K562 (cell line): ENCODE results near the gene UPF2. TPM values are rescaled to one million over a fixed set of nuclear protein-coding genes. Genes with fewer than 3 reads are reported as not detected.

ENCODE experiments used
- ATAC-seq: fragments of 200-7000 bp; cut with Tn5 transposase; 3 replicates; pipeline ENCODE4 v1.9.1; 2020; ENCODE audit warnings: moderate library complexity
- BruUV-seq: library from RNA; stranded (reverse); fragments of 400-500 nt; replicated peaks from 2 replicates; lab custom pipeline; 2021; lab: Mats Ljungman, UMichigan
- CTCF ChIA-PET: fragments of 300-600 bp; formaldehyde crosslinking; extraction: SDS; loops from one replicate; lab custom pipeline; 2021; ENCODE audit warnings: low intra/inter-chr PET ratio; lab: Yijun Ruan, JAX
- POLR2A ChIA-PET: fragments of 300-600, 350-650 bp; sonication (Branson Sonifier 250); formaldehyde crosslinking; extraction: SDS; loops from one replicate; lab custom pipeline; 2021; ENCODE audit warnings: antibody characterized with exemption, inconsistent platforms; lab: Yijun Ruan, JAX
- DNase-seq, 4 experiments: peaks; one replicate each; pipeline versions ENCODE4 v3.0.0 to v3.0.0-alpha.2; 2011 to 2018; ENCODE audit warnings: low spot score in 3 of 4, mixed read lengths in 3 of 4; ENCODE audit errors: extremely low read depth in 1 of 4
- FAIRE-seq: peaks from 2 replicates; lab custom pipeline; 2011; peaks lifted over from hg19 to GRCh38; lab: Jason Lieb, UNC
- H2AFZ ChIP-seq: 2 replicates; pipeline ENCODE4 v1.6.0; 2011; ENCODE audit warnings: low read depth, low read length, control low read depth, inconsistent platforms
- H3K27ac ChIP-seq: fragments of 200-600 bp; 3 replicates; pipeline ENCODE4 v1.8.0; 2011; ENCODE audit warnings: low read depth, mild to moderate bottlenecking, control low read depth, inconsistent platforms, low read length, moderate library complexity, mixed read lengths; ENCODE audit errors: extremely low read depth
- H3K27me3 ChIP-seq, 2 experiments: fragments of 300-600 bp in 1 of 2; 2 replicates in 1 of 2; 3 replicates in 1 of 2; pipeline versions ENCODE4 v1.6.0 to v1.8.0; 2011; ENCODE audit warnings: inconsistent platforms in 2 of 2, low read length in 2 of 2, mild to moderate bottlenecking in 1 of 2, mixed read lengths in 1 of 2, moderate library complexity in 1 of 2; ENCODE audit not compliant: control insufficient read depth in 2 of 2, insufficient read depth in 2 of 2
- H3K36me3 ChIP-seq: fragments of 300-600 bp; 3 replicates; pipeline ENCODE4 v1.8.0; 2011; ENCODE audit warnings: mild to moderate bottlenecking, low read length, inconsistent platforms; ENCODE audit not compliant: control insufficient read depth, insufficient read depth
- H3K4me1 ChIP-seq, 2 experiments: fragments of 200-600 bp in 1 of 2; replicated peaks in 1 of 2; 2 replicates in 1 of 2; 3 replicates in 1 of 2; pipeline versions ENCODE4 v1.5.1 to v1.8.0; 2011; ENCODE audit warnings: inconsistent platforms in 2 of 2, low read length in 2 of 2, mild to moderate bottlenecking in 1 of 2, mixed read lengths in 1 of 2, moderate library complexity in 1 of 2; ENCODE audit not compliant: control insufficient read depth in 2 of 2, insufficient read depth in 2 of 2
- H3K4me2 ChIP-seq: 2 replicates; pipeline ENCODE4 v1.6.1; 2011; ENCODE audit warnings: low read length, control low read depth, inconsistent platforms, mixed read lengths; ENCODE audit not compliant: insufficient read depth
- H3K4me3 ChIP-seq: fragments of 200-600 bp; sonication (generic), shearing (Covaris generic); 2 replicates; pipeline ENCODE4 v1.5.1; 2016; ENCODE audit warnings: control low read depth, inconsistent platforms
- H3K79me2 ChIP-seq: fragments of 200-600 bp; 3 replicates; pipeline ENCODE4 v1.8.0; 2011; ENCODE audit warnings: low read length, inconsistent platforms; ENCODE audit not compliant: control insufficient read depth, insufficient read depth
- H3K9ac ChIP-seq, 2 experiments: 2 replicates each; pipeline versions ENCODE4 v1.6.0 to v1.6.1; 2011; ENCODE audit warnings: low read depth in 2 of 2, low read length in 2 of 2, control low read depth in 1 of 2, inconsistent platforms in 1 of 2, mild to moderate bottlenecking in 1 of 2, mixed read lengths in 1 of 2; ENCODE audit not compliant: insufficient read depth in 1 of 2
- H3K9me1 ChIP-seq: one replicate; pipeline ENCODE4 v1.6.0; 2011; ENCODE audit warnings: inconsistent platforms, mild to moderate bottlenecking, low read length, moderate library complexity; ENCODE audit not compliant: control insufficient read depth, insufficient read depth
- H3K9me3 ChIP-seq: replicated peaks from 2 replicates; pipeline ENCODE4 v1.5.1; 2011; ENCODE audit warnings: low read depth, low read length, inconsistent platforms; ENCODE audit not compliant: control insufficient read depth, insufficient read depth
- H4K20me1 ChIP-seq: replicated peaks from 2 replicates; pipeline ENCODE4 v1.6.1; 2011; ENCODE audit warnings: low read length, inconsistent platforms, mixed read lengths; ENCODE audit not compliant: control insufficient read depth, insufficient read depth
- NBN ChIP-seq: fragments of 450-650 bp; IDR thresholded peaks from 2 replicates; pipeline ENCODE4 v1.6.1; 2016; ENCODE audit warnings: low read depth, mild to moderate bottlenecking
- SREBF2 ChIP-seq: sonication (generic); formaldehyde crosslinking; IDR thresholded peaks from 2 replicates; pipeline ENCODE4 v1.4.0; 2020; ENCODE audit warnings: mild to moderate bottlenecking, missing genetic modification reagents
- YBX1 ChIP-seq: fragments of 450-650 bp; IDR thresholded peaks from 2 replicates; pipeline ENCODE4 v1.7.1; 2016; ENCODE audit warnings: mild to moderate bottlenecking
- WGBS: fragments of 100-300 bp; shearing (Covaris generic); methylation state at CpG from one replicate; pipeline ENCODE4 v1.1.6; 2016; ENCODE audit warnings: low coverage, mixed read lengths; ENCODE audit not compliant: insufficient coverage; ENCODE audit errors: missing lambda C conversion rate; 5-methylcytosine and 5-hydroxymethylcytosine counted together
- in situ Hi-C: fragments of 300-500 bp; cut with MboI; formaldehyde crosslinking; loops from 4 replicates; pipeline ENCODE4 v1.15.0; 2018; ENCODE audit warnings: inconsistent platforms, mixed read lengths
- intact Hi-C: fragments of 100-400 bp; cut with micrococcal nuclease; formaldehyde crosslinking; loops from 2 replicates; pipeline ENCODE4 v1.14.2; 2022
- polyA plus RNA-seq, 8 experiments: library from polyadenylated mRNA; depleted of rRNA in 4 of 8; stranded (reverse) in 5 of 8; unstranded in 3 of 8; fragments of >200 nt; fragmentation: Nextera tagmentation in 2 of 8; fragmentation: Illumina TruSeq in 1 of 8; extraction: Ambion mirVana in 2 of 8; extraction: Trizol in 1 of 8; gene quantifications; 2 replicates each; pipeline versions ENCODE4 v1.2.1 to v1.2.3, GENCODE V29; 2011 to 2014; ENCODE audit warnings: inconsistent platforms in 1 of 8, missing spikeins in 1 of 8
- total RNA-seq, 7 experiments: library from RNA; depleted of rRNA in 6 of 7; stranded (reverse); fragments of >200 nt in 6 of 7; fragmentation: Illumina TruSeq in 2 of 7; extraction: Trizol in 2 of 7; gene quantifications; 2 replicates each; pipeline versions ENCODE4 v1.2.1 to v1.2.3, GENCODE V29; 2011 to 2021; ENCODE audit warnings: low replicate concordance in 1 of 7
- TF ChIP-seq, protein P1 (sequence below): fragments of 250-450 bp; sonication (Bioruptor Pico); IDR thresholded peaks from 2 replicates; pipeline ENCODE4 v1.8.0; 2022; ENCODE audit warnings: moderate library complexity, mild to moderate bottlenecking, inconsistent platforms
- TF ChIP-seq, protein P2 (sequence below): fragments of 200-400 bp; formaldehyde crosslinking; IDR thresholded peaks from 2 replicates; pipeline ENCODE4 v1.6.1; 2017; ENCODE audit warnings: mild to moderate bottlenecking, low read depth, low read length, moderate library complexity
- TF ChIP-seq, protein P3 (sequence below): fragments of 250-450 bp; sonication (Bioruptor Pico); IDR thresholded peaks from 2 replicates; pipeline ENCODE4 v1.4.0; 2020; ENCODE audit warnings: borderline replicate concordance
- TF ChIP-seq, protein P4 (sequence below): fragments of 250-450 bp; sonication (Bioruptor Pico); IDR thresholded peaks from 2 replicates; pipeline ENCODE4 v1.8.0; 2021; ENCODE audit warnings: moderate library complexity, mild to moderate bottlenecking, inconsistent platforms
- TF ChIP-seq, protein P5 (sequence below): fragments of 150-350 bp; IDR thresholded peaks from 2 replicates; pipeline ENCODE4 v1.6.1; 2014; ENCODE audit warnings: low read depth, mild to moderate bottlenecking, low read length, borderline replicate concordance

UPF2 gene
- total and polyA plus RNA-seq, 9 of the 15 experiments (the other 6 are each of a cell fraction or from before 2014, with no cell fraction given) = 13.9 to 37.7 (median 23.7) TPM

DNA sequence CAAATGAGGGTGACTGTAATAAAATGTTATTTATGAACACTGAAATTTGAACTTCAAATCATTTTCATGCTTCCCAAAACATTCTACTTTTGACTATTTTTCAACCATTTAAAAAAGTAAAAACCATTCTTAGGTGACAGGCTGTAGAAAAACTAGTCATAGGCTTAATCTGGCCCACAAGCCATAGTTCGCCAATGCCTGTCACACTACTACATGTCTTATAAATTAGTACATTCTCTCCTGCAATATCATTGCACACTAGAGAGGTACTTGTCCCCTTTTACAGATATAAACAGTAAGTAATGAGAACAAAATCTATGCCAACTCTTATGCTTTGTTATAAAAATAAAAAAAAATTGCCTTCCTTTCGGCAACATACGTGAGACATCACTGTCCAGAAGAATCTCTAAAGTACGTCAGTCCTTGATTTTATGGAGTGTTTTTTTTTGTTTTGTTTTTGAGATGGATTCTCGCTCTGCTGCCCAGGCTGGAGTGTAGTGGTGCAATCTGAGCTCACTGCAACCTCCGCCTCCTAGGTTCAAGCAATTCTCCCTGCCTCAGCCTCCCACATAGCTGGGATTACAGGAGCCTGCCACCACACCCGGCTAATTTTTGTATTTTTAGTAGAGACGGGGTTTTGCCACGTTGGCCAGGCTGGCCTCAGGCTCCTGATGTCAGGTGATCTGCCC lies 23.2 kb downstream of the UPF2 start:
- no peak for DNase-seq
- Histone ChIP-seq H4K20me1 (0 out of 2 replicates have a peak, but pooled peaks cover 3% of the 10 kb centered on the region), H3K4me1 (no peaks in the 10 kb centered on the region), H3K9ac (no peak overlapping the region), H3K4me2 (no peak overlapping the region), H3K4me3 (no peak overlapping the region), H2AFZ (no peak overlapping the region), H3K27me3 (no peaks in the 10 kb centered on the region), H3K79me2 (peaks cover 48% of the 10 kb centered on the region), H3K27ac (no peak overlapping the region), H3K9me1 (no peaks in the 10 kb centered on the region), H3K9me3 (no peaks in the 10 kb centered on the region), H3K36me3 (peaks cover 14% of the 10 kb centered on the region; the same call in 1 of the 3 replicates)
- FAIRE-seq = no peak
- no peak for TF ChIP-seq SREBF2 (CRISPR knock-in tag)
- TF ChIP-seq, protein P1, sequence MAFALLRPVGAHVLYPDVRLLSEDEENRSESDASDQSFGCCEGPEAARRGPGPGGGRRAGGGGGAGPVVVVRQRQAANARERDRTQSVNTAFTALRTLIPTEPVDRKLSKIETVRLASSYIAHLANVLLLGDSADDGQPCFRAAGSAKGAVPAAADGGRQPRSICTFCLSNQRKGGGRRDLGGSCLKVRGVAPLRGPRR (CRISPR knock-in tag) = no peak
- no peak for TF ChIP-seq YBX1
- TF ChIP-seq NBN = no peak
- TF ChIP-seq, protein P2, sequence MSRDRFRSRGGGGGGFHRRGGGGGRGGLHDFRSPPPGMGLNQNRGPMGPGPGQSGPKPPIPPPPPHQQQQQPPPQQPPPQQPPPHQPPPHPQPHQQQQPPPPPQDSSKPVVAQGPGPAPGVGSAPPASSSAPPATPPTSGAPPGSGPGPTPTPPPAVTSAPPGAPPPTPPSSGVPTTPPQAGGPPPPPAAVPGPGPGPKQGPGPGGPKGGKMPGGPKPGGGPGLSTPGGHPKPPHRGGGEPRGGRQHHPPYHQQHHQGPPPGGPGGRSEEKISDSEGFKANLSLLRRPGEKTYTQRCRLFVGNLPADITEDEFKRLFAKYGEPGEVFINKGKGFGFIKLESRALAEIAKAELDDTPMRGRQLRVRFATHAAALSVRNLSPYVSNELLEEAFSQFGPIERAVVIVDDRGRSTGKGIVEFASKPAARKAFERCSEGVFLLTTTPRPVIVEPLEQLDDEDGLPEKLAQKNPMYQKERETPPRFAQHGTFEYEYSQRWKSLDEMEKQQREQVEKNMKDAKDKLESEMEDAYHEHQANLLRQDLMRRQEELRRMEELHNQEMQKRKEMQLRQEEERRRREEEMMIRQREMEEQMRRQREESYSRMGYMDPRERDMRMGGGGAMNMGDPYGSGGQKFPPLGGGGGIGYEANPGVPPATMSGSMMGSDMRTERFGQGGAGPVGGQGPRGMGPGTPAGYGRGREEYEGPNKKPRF = no peak
- TF ChIP-seq, protein P3, sequence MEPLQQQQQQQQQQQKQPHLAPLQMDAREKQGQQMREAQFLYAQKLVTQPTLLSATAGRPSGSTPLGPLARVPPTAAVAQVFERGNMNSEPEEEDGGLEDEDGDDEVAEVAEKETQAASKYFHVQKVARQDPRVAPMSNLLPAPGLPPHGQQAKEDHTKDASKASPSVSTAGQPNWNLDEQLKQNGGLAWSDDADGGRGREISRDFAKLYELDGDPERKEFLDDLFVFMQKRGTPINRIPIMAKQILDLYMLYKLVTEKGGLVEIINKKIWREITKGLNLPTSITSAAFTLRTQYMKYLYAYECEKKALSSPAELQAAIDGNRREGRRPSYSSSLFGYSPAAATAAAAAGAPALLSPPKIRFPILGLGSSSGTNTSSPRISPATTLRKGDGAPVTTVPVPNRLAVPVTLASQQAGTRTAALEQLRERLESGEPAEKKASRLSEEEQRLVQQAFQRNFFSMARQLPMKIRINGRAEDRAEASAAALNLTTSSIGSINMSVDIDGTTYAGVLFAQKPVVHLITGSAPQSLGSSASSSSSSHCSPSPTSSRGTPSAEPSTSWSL = no peak
- TF ChIP-seq, protein P4, sequence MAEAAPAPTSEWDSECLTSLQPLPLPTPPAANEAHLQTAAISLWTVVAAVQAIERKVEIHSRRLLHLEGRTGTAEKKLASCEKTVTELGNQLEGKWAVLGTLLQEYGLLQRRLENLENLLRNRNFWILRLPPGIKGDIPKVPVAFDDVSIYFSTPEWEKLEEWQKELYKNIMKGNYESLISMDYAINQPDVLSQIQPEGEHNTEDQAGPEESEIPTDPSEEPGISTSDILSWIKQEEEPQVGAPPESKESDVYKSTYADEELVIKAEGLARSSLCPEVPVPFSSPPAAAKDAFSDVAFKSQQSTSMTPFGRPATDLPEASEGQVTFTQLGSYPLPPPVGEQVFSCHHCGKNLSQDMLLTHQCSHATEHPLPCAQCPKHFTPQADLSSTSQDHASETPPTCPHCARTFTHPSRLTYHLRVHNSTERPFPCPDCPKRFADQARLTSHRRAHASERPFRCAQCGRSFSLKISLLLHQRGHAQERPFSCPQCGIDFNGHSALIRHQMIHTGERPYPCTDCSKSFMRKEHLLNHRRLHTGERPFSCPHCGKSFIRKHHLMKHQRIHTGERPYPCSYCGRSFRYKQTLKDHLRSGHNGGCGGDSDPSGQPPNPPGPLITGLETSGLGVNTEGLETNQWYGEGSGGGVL (CRISPR knock-in tag) = no peak
- TF ChIP-seq, protein P5, sequence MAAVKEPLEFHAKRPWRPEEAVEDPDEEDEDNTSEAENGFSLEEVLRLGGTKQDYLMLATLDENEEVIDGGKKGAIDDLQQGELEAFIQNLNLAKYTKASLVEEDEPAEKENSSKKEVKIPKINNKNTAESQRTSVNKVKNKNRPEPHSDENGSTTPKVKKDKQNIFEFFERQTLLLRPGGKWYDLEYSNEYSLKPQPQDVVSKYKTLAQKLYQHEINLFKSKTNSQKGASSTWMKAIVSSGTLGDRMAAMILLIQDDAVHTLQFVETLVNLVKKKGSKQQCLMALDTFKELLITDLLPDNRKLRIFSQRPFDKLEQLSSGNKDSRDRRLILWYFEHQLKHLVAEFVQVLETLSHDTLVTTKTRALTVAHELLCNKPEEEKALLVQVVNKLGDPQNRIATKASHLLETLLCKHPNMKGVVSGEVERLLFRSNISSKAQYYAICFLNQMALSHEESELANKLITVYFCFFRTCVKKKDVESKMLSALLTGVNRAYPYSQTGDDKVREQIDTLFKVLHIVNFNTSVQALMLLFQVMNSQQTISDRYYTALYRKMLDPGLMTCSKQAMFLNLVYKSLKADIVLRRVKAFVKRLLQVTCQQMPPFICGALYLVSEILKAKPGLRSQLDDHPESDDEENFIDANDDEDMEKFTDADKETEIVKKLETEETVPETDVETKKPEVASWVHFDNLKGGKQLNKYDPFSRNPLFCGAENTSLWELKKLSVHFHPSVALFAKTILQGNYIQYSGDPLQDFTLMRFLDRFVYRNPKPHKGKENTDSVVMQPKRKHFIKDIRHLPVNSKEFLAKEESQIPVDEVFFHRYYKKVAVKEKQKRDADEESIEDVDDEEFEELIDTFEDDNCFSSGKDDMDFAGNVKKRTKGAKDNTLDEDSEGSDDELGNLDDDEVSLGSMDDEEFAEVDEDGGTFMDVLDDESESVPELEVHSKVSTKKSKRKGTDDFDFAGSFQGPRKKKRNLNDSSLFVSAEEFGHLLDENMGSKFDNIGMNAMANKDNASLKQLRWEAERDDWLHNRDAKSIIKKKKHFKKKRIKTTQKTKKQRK = no peak
- 87% methylated on average over 9 of the region's 9 CpGs for WGBS
- intact Hi-C loops (no loop called here), in situ Hi-C loops (no loop called here)
- ATAC-seq = no peak
- BruUV-seq = no TSS peak
- ChIA-PET CTCF (no interaction called here), POLR2A (interaction anchor here (0.8 to 1.1 kb wide), 2 partner anchors 11 to 23 kb away, joined by 3 read pairs; no protein-coding TSS in a partner anchor)
